Activated naive CD4-positive, alpha-beta T cell treated with anti-CD3 and anti-CD28 coated beads for 36 hours (primary cell): ENCODE results near the gene CNTN4. TPM values are rescaled to one million over a fixed set of nuclear protein-coding genes. Genes with fewer than 3 reads are reported as not detected.

Source experiments
- CTCF ChIA-PET: fragments of 350-600 bp; sonication (Branson Sonifier 250); formaldehyde crosslinking; loops from one replicate; lab custom pipeline; 2021; ENCODE audit warnings: antibody characterized with exemption; lab: Charles Lee
- DNase-seq: peaks from one replicate; pipeline ENCODE4 v3.0.0-alpha.2; 2020
- H3K27ac Mint-ChIP-seq: one replicate; pipeline ENCODE4 v1.8.0; 2021; ENCODE audit warnings: mild to moderate bottlenecking, mixed read lengths
- H3K27me3 Mint-ChIP-seq: one replicate; pipeline ENCODE4 v1.8.0; 2021; ENCODE audit warnings: low read depth, mixed read lengths
- H3K36me3 Mint-ChIP-seq: one replicate; pipeline ENCODE4 v1.8.0; 2021; ENCODE audit warnings: low read depth, mixed read lengths
- H3K4me1 Mint-ChIP-seq: one replicate; pipeline ENCODE4 v1.8.0; 2021; ENCODE audit warnings: low read depth, mixed read lengths
- H3K4me3 Mint-ChIP-seq: one replicate; pipeline ENCODE4 v1.8.0; 2021; ENCODE audit warnings: mild to moderate bottlenecking, moderate library complexity, mixed read lengths
- H3K9me3 Mint-ChIP-seq: one replicate; pipeline ENCODE4 v1.8.0; 2021; ENCODE audit warnings: mixed read lengths
- intact Hi-C: fragments of 100-400 bp; cut with micrococcal nuclease; formaldehyde crosslinking; loops from one replicate; pipeline ENCODE4 v1.15.1; 2023
- total RNA-seq, 2 experiments: library from RNA; stranded (reverse); gene quantifications; one replicate each; pipeline ENCODE4 v1.2.3, GENCODE V29; 2021

The CNTN4 gene
- total RNA-seq, 2 experiments from 2014 or later, result not detected

DNA sequence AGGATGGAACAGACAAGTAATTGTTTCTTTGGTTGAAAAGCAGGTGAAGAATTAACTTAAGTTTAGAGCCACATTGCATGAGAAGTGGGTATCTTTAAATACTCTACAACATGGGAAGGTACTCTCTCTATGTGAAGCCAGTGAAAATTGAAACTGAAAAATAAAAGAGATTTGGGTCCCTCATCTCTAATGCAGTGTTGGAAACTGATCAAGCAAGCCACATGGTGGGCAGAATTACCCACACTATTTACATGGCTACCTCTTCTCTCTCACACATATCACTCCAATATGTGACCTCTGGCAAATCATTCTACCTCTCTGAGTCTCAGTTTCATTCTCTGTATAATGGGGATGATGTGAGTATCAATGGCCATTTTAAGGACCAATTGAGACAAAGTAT lies 672.5 kb downstream of the CNTN4 start:
- intact Hi-C loops, result no loop called here

GRCh38 chr3:2771741-2772140 lies 673.1 kb downstream of the CNTN4 start:
- intact Hi-C loops, result no loop called here
- Mint-ChIP-seq H3K27ac (no peak overlapping the region), H3K9me3 (no peaks in the 10 kb centered on the region), H3K27me3 (peaks cover 2% of the 10 kb centered on the region), H3K4me1 (no peaks in the 10 kb centered on the region), H3K4me3 (no peak overlapping the region), H3K36me3 (no peaks in the 10 kb centered on the region)
- no peak for DNase-seq
- CTCF ChIA-PET, result no interaction called here

More for the DNA sequence above, 672.5 kb downstream of the CNTN4 start:
- Mint-ChIP-seq H3K27ac (no peak overlapping the region), H3K9me3 (no peaks in the 10 kb centered on the region), H3K36me3 (no peaks in the 10 kb centered on the region), H3K27me3 (peaks cover 2% of the 10 kb centered on the region), H3K4me1 (no peaks in the 10 kb centered on the region), H3K4me3 (no peak overlapping the region)
- DNase-seq, result no peak
- CTCF ChIA-PET, result no interaction called here

DNA sequence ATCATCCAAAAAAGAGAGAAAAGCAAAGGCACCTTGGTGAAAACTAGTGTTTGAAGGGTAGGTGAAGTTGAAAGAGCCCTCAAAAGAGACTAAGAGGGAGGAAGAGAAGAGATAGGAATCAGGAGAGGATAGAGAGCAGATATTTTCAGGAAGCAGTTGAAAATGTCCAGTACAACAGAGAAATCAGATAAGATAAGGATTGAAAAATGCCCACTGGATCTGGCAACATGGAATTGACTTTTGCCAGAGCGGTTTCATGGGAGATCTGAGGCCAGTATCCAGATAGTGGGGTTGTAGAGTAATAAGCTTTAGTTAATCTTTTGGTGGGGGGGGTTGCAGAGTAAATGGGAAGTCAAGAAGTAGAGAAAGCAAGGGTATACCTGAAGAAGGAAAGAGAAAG lies 674.1 kb downstream of the CNTN4 start:
- intact Hi-C loops, result no loop called here

DNA sequence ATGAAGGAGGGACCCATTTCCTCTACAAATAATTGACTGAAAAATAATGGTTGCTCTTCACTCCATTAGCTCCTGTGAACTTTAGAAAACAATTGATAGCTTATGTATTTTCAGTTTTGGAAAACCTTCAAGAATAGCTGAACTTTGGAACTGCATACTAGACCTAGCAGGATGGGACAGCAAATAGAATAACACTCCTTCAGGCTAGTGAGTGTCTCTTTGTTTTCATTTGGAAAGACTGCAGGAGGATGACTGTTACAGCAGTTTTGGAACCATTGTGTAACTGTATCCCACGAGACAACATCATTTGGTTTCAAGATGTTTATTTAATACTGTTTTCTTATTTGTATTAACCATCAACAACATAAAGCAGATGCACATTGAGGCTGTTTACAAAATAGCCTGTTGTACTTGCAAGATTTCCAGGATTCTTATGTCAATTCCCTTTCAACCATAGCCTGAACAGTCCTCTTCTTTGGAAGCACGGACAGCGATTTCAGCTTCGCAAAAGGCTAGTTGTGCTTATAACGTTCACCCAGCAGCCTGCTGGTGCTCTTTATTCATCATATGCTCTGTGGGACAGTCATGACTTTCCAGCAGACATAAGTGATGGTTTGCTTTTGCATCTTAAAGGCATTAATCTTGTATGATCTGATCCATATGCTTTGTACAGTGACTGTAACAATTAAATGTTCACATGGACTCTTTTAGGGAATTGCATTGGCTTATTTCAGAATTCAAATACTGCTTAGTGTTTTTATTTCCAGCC lies 676.0 kb downstream of the CNTN4 start:
- Mint-ChIP-seq H3K9me3 (no peaks in the 10 kb centered on the region), H3K4me1 (no peaks in the 10 kb centered on the region), H3K4me3 (no peak overlapping the region), H3K27ac (no peak overlapping the region), H3K36me3 (no peaks in the 10 kb centered on the region), H3K27me3 (peaks cover 4% of the 10 kb centered on the region)
- DNase-seq, result no peak
- CTCF ChIA-PET, result interaction anchor here (0.7 kb wide), 1 partner anchor 146 kb away, joined by 3 read pairs; no protein-coding TSS in a partner anchor
- intact Hi-C loops, result no loop called here

More for the DNA sequence above, 674.1 kb downstream of the CNTN4 start:
- Mint-ChIP-seq H3K36me3 (no peaks in the 10 kb centered on the region), H3K27me3 (peaks cover 4% of the 10 kb centered on the region), H3K27ac (no peak overlapping the region), H3K9me3 (no peaks in the 10 kb centered on the region), H3K4me1 (no peaks in the 10 kb centered on the region), H3K4me3 (no peak overlapping the region)
- CTCF ChIA-PET, result no interaction called here
- no peak for DNase-seq

- intact Hi-C loops, result no loop called here
These were observed 684.6 kb downstream of the CNTN4 start for GRCh38 chr3:2783261-2783660.

DNA sequence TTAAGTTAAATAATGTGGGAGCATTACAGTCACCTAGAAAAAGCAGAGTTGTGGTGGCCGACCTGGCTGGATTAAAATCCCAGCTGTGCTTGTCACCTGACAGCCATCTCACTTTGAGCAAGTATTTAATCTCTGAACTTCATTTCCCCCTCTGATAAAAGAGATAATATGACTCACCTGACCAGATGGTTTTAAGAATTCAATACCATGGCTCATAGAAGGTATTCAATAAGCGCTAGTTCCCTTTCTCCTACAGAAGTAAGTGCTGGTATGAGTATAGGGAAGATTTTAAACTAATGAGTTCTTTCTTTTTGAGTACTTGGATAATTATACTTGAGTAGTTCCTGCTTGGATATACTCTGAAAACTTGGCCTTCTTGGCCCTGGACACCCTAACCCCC lies 686.0 kb downstream of the CNTN4 start:
- no peaks in the 10 kb centered on the region for H3K36me3 Mint-ChIP-seq
- no peak overlapping the region for H3K4me3 Mint-ChIP-seq
- no peak for DNase-seq
- intact Hi-C loops, result no loop called here
- CTCF ChIA-PET, result no interaction called here
- no peak overlapping the region for H3K27ac Mint-ChIP-seq
- H3K9me3 Mint-ChIP-seq, result no peaks in the 10 kb centered on the region
- H3K27me3 Mint-ChIP-seq, result peaks cover 1% of the 10 kb centered on the region
- H3K4me1 Mint-ChIP-seq, result no peaks in the 10 kb centered on the region

More at GRCh38 chr3:2783261-2783660, 684.6 kb downstream of the CNTN4 start:
- Mint-ChIP-seq H3K27me3 (peaks cover 1% of the 10 kb centered on the region), H3K4me1 (no peaks in the 10 kb centered on the region), H3K27ac (no peak overlapping the region), H3K36me3 (no peaks in the 10 kb centered on the region), H3K9me3 (no peaks in the 10 kb centered on the region), H3K4me3 (no peak overlapping the region)
- DNase-seq, result no peak
- CTCF ChIA-PET, result no interaction called here

DNA sequence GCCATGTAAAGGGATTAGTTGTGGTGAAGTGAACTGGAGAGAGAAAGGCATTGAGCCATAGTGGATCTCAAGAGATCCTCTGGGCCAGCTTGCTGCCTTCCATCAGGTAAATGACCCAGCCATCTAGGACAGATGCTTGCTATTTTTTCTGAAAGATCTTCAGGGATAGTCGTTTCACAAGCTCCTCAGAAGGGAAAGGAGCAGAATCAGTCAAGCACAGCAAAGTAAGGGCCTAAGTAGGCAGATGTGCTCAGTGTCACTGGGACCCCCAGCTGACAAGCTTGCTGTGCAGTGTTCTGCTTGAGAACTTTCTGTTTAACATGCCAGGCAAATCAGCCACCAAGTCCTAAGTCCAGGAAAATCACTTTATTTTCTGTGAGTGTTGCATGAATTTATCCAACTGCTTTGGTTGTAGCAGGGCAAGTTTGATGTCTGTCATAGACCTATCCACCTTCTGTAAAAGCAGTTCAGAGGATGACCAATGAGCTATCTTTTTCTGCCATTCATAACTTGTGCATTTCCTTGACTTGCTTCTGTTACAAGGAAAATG lies 691.7 kb downstream of the CNTN4 start:
- Mint-ChIP-seq H3K9me3 (no peaks in the 10 kb centered on the region), H3K27ac (no peak overlapping the region), H3K4me3 (no peak overlapping the region), H3K36me3 (no peaks in the 10 kb centered on the region), H3K4me1 (no peaks in the 10 kb centered on the region), H3K27me3 (no peaks in the 10 kb centered on the region)
- intact Hi-C loops, result no loop called here
- DNase-seq, result no peak
- CTCF ChIA-PET, result no interaction called here

- Mint-ChIP-seq H3K4me3 (no peak overlapping the region), H3K27me3 (no peaks in the 10 kb centered on the region), H3K36me3 (no peaks in the 10 kb centered on the region), H3K27ac (no peak overlapping the region), H3K4me1 (no peaks in the 10 kb centered on the region), H3K9me3 (no peaks in the 10 kb centered on the region)
- CTCF ChIA-PET, result no interaction called here
- DNase-seq, result no peak
- intact Hi-C loops, result no loop called here
These were observed 693.8 kb downstream of the CNTN4 start for GRCh38 chr3:2792432-2792831.

GRCh38 chr3:2793987-2794386 lies 695.3 kb downstream of the CNTN4 start:
- Mint-ChIP-seq H3K27ac (no peak overlapping the region), H3K9me3 (no peaks in the 10 kb centered on the region), H3K4me1 (no peaks in the 10 kb centered on the region), H3K36me3 (no peaks in the 10 kb centered on the region), H3K4me3 (no peak overlapping the region), H3K27me3 (no peaks in the 10 kb centered on the region)
- CTCF ChIA-PET, result no interaction called here
- DNase-seq, result no peak
- intact Hi-C loops, result no loop called here

DNA sequence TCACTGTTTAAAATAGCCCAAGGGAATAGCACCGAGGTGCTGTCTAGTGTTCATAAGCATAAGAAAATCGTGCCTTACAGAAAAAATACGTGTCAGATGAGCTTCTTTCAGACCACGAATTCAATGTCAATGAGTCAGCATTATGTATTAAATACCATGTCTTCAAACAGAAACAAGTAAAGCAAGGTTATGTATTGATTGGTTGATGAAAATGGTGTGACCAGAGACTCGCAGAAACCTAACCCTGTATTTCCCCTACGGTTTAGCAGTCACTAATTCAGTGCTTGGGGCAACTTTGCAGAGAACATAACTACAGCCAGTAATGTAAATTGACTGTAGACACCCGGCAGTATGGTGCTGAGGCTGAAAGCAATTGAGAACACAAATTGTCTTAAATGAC lies 703.8 kb downstream of the CNTN4 start:
- Mint-ChIP-seq H3K27ac (no peak overlapping the region), H3K36me3 (no peaks in the 10 kb centered on the region), H3K9me3 (no peaks in the 10 kb centered on the region), H3K4me1 (no peaks in the 10 kb centered on the region), H3K4me3 (no peak overlapping the region), H3K27me3 (peaks cover 7% of the 10 kb centered on the region)
- DNase-seq, result no peak
- CTCF ChIA-PET, result no interaction called here
- intact Hi-C loops, result no loop called here

GRCh38 chr3:2807514-2807913 lies 708.8 kb downstream of the CNTN4 start:
- no peaks in the 10 kb centered on the region for H3K9me3 Mint-ChIP-seq
- intact Hi-C loops, result no loop called here
- no peak overlapping the region for H3K4me3 Mint-ChIP-seq
- DNase-seq, result no peak
- H3K27me3 Mint-ChIP-seq, result peaks cover 14% of the 10 kb centered on the region
- no peak overlapping the region for H3K27ac Mint-ChIP-seq
- CTCF ChIA-PET, result interaction anchor here (0.6 kb wide), 1 partner anchor 191 kb away, joined by 5 read pairs; no protein-coding TSS in a partner anchor
- H3K36me3 Mint-ChIP-seq, result no peaks in the 10 kb centered on the region
- H3K4me1 Mint-ChIP-seq, result no peaks in the 10 kb centered on the region

DNA sequence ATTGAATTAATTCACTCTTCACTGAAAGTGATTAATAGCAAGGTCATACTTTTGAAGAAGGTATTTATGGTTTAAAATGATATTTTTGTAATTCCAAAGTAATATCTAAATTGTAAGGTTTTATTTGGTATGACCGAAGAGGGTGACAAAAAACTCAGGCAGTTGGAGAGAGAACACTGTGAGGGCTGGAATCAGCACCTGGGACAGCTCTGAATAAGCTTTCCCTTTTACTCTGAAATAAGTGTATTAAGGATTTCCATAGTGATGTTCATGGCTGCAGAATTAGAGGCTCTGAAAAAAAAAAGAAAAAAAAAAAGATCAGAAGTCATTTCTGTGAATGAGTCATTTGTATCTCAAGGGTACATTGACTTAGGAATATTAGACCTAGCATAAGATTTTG lies 712.1 kb downstream of the CNTN4 start:
- no peaks in the 10 kb centered on the region for H3K9me3 Mint-ChIP-seq
- peaks cover 14% of the 10 kb centered on the region for H3K27me3 Mint-ChIP-seq
- no peaks in the 10 kb centered on the region for H3K4me1 Mint-ChIP-seq
- intact Hi-C loops, result no loop called here
- no peak overlapping the region for H3K4me3 Mint-ChIP-seq
- CTCF ChIA-PET, result no interaction called here
- DNase-seq, result no peak
- no peak overlapping the region for H3K27ac Mint-ChIP-seq
- no peaks in the 10 kb centered on the region for H3K36me3 Mint-ChIP-seq

- CTCF ChIA-PET, result no interaction called here
- no peak for DNase-seq
- H3K9me3 Mint-ChIP-seq, result no peaks in the 10 kb centered on the region
- H3K36me3 Mint-ChIP-seq, result no peaks in the 10 kb centered on the region
- H3K27me3 Mint-ChIP-seq, result peaks cover 4% of the 10 kb centered on the region
- H3K27ac Mint-ChIP-seq, result no peak overlapping the region
- intact Hi-C loops, result no loop called here
- H3K4me1 Mint-ChIP-seq, result no peaks in the 10 kb centered on the region
- no peak overlapping the region for H3K4me3 Mint-ChIP-seq
These were observed 720.9 kb downstream of the CNTN4 start for GRCh38 chr3:2819571-2819970.
